ENCODE data around the gene ARMC8.

The ARMC8 gene

DNA sequence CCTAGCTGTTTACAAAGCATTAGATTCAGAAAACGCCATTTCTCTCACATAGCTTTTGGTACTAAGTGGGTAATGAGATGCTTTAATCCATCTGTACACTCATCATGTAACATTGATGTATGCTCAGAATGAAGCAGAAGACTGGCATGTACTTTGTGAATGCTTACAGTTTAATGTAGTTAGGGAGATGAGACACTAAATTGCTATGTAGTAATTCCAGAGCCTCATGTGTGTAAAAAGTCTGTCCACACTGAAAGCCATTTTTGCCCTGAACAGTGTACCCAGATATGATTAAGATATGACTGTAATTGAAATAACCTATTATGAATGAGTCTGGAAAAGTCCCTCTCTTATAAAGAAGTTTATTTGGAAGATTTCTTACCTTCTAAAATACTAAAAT lies 66.5 kb downstream of the ARMC8 start:
- DNase-seq = no peak

DNA sequence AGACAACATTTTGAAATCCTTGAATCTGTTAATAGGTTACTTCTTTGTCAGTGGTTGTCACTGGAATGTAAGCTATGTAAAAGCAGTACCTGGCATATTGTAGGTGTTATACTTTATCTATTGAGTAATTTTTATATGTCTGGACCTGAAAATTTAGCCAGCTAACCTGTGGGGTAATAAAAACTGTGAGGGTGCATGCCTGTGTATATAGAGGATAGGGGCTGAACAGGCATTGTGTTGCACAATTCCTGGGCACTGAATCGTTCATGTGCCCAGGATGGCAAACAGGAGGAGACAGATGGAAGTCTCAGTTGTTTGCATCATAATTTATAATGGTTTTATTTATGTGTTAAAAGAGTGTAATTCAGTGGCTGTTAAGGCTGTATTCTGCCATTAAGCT lies 67.1 kb downstream of the ARMC8 start:
- DNase-seq = no peak

DNA sequence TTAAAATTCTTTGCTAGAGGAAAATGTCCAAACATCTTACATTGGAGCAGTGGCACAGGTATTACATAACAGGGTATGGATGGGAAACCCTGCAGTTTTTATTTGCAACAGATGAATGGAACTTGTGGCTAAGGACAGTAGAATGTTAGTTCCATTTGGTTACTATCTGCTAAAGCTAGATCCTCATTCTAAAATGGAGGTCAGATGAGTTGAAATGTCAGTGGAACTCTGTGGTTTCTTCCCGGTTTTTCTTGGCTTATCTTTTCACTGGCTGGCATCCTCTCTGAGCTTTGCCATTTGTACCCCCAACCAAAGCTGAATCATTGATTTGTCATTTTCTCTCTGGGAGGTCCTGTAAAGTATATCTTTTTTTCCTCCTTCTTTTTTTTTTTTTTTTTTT lies 68.9 kb downstream of the ARMC8 start:
- DNase-seq = no peak

DNA sequence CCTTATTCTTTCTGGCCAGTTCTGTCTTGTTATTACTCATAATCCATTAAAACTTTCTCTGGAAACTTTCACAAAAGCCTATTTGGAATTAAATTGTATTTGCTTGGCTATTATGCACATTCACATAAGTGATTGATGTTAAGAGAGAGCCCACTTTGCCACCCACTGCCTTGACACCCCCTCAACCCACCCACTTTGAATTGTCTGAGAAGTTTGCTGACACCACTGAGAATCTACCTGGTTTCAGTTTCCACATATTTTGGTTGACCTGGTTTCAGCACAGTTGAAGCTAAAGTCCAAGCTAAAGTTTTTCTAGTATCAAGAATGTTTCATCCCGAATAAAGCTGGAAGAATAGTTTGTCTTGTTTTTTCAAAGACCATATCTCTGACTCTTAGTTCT lies 70.9 kb downstream of the ARMC8 start:
- no peak for DNase-seq

- no peak for DNase-seq
These were observed 72.0 kb downstream of the ARMC8 start for GRCh38 chr3:138259126-138259525.

DNA sequence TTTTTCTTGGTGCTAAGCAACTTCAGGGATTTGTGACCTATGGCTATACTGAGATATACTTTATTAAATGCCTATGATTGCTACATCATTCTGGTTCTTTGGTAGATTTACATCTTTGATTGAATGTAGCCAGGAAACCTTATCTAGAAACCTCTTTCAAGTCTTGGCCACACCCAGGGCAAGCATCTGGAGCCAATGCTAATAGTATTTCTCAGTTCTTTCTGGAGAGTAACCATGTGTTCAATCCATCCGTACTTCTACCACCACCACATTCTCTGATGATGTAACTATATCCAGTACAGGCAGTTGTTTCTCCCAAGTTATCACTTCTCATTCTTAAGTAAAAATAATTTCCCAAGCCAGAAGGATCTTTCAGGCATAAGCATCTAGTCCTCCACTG lies 73.5 kb downstream of the ARMC8 start:
- no peak for DNase-seq

GRCh38 chr3:138263104-138263503 lies 76.0 kb downstream of the ARMC8 start:
- DNase-seq = no peak

DNA sequence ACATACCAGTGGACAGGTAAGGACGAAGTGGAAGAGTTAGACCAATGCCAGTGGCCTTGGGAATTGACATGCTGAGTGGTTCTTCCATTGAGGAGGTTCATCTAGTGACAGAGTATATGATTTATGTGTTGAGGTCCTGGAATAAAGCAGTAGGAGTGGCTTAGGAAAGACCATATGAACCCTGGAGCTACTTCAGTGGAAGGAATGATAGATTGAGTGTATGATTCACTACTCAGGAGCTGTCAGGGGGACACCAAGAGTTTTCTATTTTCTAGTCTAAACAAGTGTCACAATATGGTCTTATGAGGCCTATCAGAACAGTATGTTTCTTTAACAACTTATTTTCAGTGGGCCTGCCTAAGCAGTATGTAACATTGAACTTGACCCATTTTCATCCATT lies 78.6 kb downstream of the ARMC8 start:
- DNase-seq = no peak

DNA sequence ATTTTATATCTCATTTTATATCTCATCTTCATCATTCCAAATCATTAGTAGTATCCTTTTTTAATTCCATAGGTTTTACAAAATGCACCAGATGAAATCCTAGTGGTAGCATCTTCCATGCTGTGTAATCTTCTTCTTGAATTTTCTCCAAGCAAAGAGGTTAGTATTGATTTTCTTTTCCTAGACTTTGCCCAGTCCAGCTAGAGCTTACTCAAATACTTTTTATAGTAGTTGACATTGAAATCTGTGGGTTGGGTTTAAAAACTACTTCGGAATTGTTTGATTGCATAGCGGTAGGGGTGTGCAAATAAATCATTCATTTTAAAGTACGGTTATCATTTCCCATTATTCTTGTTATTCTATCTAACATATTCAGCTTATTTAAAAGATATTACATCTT lies 80.0 kb downstream of the ARMC8 start:
- DNase-seq = no peak

DNA sequence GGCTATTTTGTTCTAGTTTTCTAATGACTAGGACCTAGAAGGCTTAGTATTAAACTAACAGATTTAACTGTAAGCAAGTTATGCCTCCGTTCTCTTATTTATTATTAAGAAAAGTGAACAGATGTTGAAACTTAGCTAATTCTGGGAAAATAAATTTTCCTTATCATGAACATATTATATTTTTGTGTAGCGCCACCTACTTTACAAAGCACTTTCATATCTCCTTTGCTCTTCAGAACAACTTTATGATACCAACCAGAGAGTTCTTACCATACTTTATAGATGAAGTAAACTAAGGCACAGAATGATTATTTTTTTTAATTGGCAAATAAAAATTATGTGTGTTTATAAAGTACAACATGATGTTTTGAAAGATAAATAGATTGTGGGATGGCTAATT lies 83.1 kb downstream of the ARMC8 start:
- no peak for DNase-seq

GRCh38 chr3:138271189-138271794 lies 84.2 kb downstream of the ARMC8 start:
- DNase-seq = no peak

DNA sequence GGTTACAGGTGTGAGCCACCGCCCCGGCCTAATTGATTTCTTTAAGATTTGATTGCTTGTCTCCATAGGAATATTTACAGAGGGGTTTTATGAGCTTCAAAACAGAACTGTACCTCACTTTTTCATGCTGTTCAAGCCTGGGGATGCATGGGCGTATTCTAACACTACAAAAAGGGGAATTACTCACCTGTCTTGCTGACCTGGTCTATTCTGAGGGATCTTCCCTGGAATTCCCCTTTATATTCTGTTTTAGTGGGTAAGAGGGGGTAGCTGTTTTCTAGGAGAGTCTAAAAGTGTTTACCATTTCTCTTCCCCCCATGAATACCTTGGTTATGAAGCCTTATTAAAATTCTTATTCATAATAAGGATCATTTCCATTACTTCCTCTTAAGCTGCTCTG lies 94.5 kb downstream of the ARMC8 start:
- DNase-seq = no peak

DNA sequence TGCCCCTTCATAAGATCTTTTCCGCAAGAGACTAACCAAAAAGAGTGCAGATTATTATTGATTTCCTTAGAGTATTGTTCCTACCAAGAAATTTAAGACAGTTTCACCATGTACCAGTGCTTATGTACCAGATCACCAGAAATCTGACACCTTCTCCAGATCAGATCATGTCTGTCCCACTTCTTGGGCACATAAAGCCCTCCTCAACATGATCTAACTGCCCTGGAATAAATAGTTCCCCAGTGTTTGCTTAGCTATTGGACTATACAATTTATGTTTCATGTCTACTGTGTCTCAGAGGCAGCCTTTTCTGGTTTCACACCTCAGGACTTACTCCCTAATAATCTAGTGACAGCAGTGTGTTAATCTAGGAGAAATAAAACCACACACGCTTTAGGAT lies 95.7 kb downstream of the ARMC8 start:
- DNase-seq = no peak

DNA sequence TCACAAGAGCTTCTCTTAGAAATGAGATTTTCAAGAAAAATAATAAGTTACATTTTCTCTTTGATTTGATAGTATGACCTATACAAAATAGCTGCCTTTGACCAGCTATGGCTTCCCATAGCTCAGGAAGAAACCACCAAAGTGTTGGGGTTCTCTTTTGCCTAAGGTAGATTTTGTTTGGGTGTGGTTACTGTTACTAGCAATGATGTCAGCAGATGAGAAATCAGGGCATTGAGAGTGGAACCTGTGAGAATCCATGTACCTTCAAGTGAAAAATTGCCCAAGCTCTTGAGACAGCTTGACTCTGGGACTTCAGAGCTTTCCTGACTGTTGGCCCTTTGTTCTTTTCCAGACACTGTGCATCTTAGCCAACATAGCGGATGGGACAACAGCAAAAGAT lies 97.0 kb downstream of the ARMC8 start:
- no peak for DNase-seq

DNA sequence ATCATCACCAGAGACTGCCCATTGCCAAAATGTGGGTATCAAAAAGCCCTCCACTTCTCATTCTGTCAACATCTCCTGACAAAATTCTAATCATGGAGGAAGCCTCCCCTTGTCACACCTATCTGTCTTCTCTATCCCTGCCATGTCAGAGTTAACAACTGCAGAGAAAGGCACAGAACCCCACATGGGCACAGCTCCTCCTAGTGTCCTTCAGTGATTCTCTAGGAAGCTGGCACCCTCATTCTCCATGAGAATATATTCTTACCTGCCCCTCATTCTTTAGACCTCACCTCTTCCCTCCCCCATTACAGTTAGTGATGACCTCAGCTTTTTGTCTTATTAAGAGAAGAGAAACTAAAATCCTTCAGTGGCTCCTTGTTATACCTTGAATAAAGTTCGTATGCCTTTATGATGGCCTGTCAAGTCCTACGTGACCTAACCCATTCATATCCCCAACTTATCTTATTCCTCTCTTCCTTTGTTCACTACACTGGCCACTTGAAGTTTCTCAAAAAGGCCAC lies 97.9 kb downstream of the ARMC8 start:
- no peak for DNase-seq

- no peak for DNase-seq
These were observed 102.2 kb downstream of the ARMC8 start for GRCh38 chr3:138289260-138289659.

- DNase-seq = no peak
These were observed 102.6 kb downstream of the ARMC8 start for GRCh38 chr3:138289701-138290100.

- no peak for DNase-seq
These were observed 109.5 kb downstream of the ARMC8 start for GRCh38 chr3:138296639-138297038.

DNA sequence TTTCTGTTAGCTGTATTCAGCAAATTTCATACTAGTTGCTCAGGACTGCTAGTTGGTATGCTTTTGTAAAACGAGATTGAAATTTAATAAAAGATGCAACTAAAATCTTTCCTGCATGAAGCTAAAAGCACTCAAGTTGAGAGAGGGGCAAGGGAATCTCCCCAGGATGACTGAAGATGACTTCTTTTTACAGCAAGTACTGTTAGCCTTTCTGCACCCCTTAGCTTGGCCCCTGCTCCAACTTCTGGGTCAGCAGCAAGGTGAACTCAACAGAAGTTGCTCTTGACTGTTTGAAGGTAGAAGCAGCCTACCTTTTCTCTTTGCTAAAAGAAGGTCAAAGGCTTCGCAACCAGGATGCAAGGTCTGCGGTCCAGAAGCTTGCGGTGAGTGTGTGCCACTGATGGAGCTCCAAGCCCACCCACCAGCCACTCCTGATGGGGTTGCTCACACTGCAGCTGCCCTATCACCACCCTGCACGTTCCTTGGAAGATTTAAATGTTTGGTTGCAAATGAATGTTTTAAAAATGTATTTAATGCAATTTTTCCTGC lies 110.0 kb downstream of the ARMC8 start:
- no peak for DNase-seq

DNA sequence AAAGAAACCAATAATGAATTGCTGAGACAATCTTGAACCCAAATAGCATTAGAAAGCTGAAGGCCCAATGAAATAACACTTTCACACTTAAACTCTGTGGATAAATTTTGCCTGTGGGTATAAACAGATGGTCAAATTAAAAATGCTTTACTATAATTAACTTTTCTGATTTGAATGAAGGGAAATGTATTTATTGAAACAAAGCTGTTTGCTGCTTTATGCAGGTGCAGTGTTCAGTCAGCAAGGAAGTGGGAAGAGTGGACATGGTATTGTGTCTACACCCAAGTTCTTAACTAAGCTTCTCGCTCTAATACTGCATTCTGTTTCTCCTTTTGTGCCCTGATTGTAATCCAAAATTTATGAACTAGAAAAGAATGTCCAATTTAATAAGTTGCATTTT lies 110.8 kb downstream of the ARMC8 start:
- no peak for DNase-seq

DNA sequence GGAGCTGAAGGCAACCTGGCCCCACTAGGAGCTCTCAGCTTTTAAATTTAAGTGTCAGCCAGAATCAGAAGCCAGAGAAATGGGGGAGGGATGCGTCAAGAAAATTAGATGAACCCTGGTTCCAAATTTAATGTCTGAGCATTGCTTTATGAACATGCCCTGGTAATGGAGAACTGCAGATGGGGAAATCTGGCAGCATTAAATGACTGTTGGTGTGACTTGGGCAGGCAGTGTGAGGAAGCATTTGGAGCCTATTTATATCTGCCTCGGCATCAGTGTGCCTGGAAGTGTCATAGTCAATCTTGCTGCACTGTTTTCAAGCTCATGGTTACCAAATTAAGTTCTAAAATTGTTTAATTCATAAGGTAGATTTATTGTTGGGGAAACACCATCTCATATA lies 113.5 kb downstream of the ARMC8 start:
- no peak for DNase-seq

GRCh38 chr3:138303474-138303873 lies 116.4 kb downstream of the ARMC8 start:
- DNase-seq = no peak

GRCh38 chr3:138307899-138308298 lies 120.8 kb downstream of the ARMC8 start:
- DNase-seq = no peak

- DNase-seq = no peak
These were observed 121.7 kb downstream of the ARMC8 start for GRCh38 chr3:138308783-138309182.

- DNase-seq = no peak
These were observed 123.4 kb downstream of the ARMC8 start for GRCh38 chr3:138310494-138310893.

Data from eye (tissue), 1 donor.